Fibroblast of the conjunctiva (primary cell): ENCODE results near the gene PLA2G4E.

Source experiments
- DNase-seq: peaks from one replicate; pipeline ENCODE4 v3.0.0-alpha.2; 2010; ENCODE audit warnings: low read depth

The PLA2G4E gene

DNA sequence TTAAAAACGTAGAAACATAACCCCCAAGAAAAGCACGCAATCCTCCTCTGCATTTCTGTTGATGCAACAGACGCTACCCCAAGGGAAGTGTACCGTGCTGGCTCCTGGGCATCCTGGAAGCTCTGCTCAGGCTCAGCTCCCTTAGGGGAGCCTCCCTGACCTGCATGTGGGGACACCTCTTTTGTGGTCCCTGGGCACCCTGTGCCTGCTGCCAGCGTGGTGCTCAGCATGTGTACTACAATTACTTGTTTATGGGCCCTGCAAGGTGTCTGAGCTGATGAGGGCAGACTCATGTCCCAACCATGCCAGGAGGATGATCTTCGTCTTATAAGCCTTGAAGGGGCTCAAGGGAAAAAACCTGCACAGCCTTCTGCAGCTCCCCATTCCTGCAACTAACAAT, 66.8 kb downstream of the PLA2G4E start:
- no peak for DNase-seq

DNA sequence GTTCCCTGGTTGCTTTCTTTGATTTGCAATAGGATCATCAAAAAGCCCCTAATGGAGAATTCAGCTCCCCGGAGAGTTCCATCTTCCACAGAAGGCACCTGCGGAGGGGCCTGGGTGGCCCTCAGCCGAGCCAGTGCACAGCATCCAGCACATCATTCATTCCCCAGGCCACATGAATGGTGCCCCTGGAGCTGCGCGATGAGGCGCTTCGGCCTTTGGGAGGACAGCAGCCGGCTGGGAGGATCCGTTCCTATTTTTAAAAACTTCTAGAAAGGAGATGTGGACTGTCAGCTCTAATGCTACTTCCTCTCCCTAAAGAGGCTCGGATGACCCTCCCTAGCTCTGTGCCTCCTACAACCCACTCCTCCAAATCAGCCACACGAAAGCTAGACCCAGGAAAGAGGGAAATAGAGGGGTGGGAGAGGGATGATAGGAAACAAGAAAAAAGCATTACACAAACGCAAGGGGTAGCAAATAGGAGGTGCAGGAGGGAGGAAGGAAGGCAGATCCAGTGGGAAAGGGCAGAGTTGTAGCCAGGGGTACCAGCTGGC, 68.8 kb downstream of the PLA2G4E start:
- DNase-seq = no peak

DNA sequence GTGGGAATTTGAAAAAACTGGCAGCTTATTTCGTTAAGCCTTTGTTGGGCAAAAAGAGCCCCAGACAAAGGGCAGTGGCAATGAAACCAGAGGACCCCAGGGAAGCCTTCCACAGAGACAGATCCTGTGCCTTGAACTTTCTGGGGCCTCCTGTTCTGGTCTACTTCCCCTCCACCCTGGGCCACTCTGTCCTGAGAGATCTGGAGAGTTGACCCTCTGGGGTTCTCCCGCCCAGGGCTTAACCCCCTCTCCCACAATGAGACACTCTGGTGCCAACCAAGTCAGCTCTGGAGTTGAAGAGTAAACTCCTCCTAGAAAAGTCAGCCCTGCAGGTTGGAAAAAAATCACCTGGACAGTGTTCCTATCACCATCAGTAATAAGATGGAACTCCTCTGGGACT, 69.3 kb downstream of the PLA2G4E start:
- no peak for DNase-seq

DNA sequence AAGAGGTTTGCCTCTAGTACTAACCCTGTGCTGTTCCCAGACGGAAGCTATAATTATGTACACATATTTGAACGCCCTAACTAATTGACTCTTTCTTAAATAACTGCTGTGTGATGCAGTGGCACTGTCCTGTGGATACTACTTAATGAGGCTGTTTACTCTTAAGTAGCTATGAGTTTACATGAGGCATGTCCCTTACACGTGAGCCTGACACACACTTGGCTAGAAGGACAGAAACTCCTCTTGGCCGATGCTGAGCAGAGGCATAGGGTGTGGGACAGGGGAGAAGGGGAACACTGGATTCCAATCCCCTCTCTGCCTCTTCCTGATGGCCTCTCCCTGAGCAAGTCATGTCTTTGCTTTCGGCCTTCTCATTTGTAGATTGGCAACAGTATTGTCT, 70.4 kb downstream of the PLA2G4E start:
- DNase-seq = no peak

DNA sequence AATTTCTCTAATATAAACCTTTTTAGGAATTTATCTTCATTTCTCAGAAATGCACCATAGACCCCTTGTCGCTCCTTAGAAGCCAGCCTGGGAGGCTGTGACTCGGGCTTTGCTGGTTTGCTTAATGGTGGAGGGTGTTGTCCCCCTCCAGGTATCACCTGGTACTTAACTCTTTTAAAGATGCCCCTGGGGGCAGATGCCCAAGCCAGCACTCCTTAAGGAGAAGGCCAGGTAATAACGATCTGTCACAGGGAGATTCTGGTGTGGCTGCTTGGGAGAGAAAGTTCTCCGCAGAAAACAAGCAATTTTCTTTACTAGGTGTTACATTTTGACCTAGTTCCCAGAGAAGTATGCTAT, 70.7 kb downstream of the PLA2G4E start:
- no peak for DNase-seq

DNA sequence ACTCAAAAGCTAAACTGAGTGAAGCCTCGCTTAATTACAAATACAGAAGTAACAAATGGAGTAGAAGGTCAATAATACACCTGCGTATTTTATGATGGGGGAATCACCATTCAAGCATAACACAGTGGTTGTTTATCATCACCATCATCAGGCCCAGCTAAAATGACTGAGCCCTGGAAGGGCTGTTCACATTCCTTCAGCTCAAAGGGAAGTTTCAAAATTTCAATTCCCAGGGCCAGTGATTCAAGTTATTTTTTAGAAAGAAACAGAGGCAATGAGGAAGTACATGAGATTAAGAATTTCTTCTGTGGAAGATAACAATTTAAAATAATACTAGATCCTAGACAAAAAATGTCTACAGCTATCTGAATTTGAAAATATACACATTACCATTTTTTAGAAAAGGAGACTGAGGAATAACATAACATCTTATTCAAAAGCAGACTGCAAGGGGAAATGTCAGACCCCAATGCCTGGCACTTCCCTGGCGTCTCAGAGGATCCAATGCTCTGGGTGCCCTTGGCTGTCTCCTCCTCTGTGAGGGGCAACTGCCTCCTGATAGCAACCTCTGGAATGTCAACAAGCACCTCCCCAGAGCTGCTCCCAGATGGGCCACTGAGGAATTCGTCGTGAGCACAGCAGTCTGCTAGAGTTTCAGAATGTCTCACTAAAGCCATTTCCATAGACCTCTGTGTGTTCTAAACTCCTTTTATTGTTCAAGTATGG, 71.3 kb downstream of the PLA2G4E start:
- no peak for DNase-seq

DNA sequence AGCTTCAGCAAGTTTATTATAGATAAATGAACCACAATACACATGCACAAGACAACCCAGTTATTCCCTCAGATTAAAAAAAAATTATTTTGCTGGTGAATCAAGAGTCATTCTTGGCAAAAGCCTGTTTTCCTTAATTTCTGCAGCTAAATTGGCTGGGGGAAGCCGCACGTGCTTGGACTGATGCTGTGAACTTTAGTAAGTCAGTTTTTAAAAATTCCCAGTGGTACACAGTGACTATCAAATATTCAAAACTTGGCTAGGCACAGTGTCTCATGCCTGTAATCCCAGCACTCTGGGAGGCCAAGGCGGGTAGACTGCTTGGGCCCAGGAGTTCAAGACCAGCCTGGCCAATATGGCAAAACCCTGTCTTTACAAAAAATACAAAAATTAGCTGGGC, 72.4 kb downstream of the PLA2G4E start:
- DNase-seq = peak; percentile 12

DNA sequence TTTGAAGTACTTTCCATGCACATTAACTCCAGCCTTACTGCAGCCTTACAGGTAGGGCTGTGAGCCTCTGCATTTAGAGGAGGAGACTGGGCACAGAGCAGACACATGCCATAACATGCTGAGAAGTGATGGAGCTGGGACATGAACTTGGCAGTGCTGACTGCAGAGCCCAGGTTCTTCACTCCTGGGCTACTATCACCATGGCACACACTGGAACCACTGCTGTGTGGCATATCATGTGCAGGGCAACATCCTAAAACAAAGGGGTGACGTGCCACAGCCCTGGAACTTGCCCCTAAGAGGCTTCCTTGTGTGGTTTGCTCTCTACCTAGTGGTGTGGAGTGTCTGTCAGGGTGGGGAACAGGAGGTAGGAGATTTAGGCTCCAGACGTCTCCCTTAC, 73.9 kb downstream of the PLA2G4E start:
- no peak for DNase-seq

DNA sequence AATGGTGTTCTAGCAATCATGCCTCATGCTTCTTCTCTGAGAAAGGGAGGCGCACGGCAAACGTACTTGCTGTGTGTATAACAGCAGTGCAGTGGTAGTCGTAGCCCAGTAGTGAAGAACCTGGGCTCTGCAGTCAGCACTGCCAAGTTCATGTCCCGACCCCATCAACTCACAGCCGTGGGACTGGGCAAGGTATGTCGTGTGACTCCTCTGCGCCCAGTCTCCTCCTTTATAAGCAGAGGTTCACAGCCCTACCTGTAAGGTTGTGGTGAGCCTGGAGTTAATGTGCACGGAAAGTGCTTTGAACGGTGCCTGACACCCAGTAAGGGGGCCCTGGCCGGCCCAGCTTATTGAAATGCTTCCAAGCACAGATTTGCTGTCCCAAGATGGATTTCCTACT, 75.1 kb downstream of the PLA2G4E start:
- DNase-seq = no peak

DNA sequence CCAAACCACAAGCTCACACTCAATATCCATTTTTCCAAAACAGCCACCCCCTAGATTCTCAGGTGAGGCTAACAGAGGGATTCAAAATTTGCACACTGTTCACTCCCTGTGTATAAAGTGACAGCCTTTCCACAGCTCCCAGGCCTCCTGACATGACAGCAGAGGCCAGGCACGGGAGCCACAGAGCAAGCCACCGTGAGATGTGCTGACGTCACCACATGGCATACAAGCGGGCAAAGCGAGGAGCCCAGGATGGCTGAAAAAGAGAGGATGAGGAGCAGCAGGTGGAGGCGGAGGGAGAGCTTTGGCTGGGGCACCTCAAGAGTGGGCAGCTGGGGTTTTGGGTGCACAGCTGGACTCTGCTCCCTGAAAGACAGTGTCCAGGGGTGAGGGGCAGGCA, 75.6 kb downstream of the PLA2G4E start:
- no peak for DNase-seq

DNA sequence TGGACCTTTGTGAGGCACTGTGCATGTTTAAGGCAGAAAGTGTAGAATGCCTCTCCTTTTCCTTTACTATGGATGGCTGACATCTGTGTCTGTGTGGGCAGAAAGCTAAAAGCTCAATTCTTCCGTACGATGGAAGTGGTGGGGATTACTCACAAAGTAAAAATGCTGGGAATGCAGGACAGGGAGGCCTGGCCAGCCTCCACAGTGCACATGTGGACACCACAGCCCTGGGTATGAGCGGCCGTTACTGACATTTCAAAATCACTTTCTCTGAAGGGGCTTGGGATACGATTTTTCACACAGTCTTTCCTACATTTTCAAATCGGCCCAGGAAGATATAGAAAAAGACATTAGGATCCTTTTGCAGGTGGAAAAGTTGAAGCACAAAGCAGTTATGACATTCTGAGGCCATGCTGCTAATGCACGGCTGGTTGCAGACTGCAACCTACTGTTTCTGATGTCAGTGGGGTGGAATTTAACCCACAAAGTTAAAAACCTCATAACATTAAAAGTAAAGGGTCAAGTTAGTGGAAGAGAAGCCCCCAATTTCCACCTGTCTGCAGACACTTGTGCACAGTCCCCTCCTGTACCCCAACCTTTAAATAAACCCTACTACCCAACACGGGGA, 76.4 kb downstream of the PLA2G4E start:
- DNase-seq = peak; percentile 75

DNA sequence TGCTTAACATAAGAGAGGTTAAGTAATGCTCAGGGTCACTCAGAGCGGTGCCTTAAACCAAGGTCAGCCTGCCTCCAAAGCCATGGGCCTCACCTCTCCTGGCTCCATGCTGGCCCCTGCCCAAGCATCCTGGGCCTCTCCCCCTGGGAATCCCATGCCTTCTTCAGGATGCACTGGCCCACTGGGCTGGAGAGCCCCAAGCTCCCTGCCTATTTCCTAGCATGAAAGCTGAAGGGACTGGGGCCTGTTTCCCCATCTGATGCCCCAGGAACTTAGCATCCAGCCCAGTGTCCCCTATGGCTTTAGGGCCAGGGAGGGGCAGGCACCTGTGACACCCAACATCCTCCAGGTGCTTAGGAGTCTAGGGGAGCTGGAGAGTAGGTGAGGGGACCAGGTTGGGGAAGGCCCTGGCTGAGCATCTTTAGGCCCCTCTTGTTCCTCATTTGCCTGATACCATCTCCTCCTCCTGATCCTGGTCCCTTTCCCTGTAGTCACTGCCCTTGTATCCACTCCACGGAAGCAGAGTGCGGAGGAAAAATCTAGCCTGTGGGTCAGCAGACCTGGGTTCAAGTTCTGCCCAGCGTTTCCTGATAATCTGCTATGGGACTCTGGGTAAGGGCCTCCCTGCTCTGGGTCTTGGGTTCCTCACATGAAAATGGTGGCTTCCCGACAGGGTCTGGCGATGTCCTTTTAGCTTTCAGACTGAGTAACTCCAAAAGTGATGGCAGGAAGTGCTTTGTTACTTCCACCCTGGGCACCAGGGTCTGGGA, 77.1 kb downstream of the PLA2G4E start:
- no peak for DNase-seq

DNA sequence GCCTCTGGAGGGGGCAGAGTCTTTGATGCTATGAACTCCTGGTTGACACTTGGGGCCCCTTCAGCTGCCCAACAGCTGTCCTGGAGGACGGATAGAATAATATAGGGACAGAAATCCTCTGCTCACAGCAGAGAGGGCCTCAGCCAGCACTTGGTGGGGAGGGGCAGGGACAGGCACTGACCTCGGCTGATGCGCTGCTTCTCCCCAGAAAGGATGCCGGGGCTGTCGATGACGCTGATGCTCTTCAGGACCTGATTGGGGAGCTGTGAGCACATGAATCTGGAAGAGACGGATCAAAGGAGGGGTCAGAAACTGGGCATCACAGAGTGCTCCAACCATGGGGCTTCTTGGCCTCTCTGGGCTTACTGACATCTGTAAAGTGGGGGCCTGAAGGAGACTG, 78.0 kb downstream of the PLA2G4E start:
- DNase-seq = no peak

DNA sequence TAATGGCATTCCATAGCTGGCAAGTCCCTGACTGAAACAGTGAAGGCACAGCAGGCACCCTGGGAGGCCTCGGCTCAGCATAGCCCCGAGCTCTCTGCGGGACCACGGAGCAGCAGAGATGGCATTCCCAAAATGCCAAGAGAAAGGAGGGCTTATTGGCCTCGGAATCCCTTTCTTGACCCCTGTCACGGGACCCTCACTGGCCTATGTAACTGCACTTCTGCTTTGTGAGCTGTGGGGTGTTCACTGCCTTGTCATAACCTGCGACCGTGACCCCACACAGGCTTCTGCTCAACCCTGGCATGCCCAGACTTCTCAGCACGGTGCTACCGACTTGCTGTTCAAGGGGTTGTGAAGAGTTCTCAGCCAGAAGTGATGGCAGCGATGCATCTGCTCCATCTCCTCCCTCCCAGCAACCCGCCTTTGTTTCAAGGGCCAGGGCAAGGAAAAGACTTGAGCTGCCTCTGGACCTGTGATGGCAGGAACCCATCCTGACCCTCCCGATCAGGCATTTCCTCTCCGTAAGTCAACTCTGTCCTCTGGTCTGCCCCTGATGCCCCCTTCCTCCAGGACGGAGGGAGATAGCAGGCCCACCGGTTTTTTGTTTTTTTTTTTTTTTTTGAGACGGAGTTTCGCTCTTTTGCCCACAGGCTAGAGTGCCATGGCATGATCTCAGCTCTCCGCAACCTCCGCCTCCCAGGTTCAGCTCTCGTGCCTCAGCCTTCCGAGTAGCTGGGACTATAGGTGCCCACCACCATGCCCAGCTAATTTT, 79.0 kb downstream of the PLA2G4E start:
- DNase-seq = no peak

DNA sequence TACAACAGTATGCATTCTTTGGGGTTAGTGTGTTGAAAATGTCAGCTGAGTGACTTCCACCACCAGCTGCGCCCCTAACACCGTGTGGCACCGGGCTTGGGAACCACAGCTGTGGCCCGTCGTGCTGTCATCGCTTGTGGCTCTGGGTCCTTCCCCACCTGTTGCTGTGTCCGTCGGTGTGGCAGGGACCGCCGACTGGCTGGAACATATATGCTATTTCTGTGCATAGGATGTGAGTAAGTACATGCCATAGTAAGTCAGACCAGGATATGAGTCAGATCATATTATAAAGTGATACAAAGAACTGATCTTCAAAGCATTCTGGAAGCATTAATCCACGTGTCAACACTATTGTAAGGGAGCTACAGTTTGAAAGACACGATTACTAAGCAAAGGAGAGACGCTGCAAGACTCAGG, 80.4 kb downstream of the PLA2G4E start:
- DNase-seq = peak; percentile 14

DNA sequence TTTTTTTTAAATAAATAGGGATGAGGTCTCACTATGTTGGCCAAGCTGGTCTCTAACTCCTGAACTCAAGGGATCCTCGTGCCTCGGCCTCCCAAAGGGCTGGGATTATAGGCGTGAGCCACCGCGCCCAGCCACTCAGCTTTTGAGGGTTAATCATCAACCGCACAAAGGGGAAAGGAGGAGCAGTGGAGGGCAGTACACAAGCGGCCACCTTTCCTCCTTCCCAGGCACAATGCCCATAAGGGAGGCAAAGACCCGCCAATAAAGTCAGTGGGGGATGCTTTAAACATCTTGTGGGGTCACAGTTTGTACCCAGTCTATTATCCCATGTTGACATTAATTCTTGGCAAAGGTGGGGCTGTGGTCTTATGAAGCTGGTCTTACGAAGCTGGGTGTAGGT, 80.9 kb downstream of the PLA2G4E start:
- DNase-seq = no peak

DNA sequence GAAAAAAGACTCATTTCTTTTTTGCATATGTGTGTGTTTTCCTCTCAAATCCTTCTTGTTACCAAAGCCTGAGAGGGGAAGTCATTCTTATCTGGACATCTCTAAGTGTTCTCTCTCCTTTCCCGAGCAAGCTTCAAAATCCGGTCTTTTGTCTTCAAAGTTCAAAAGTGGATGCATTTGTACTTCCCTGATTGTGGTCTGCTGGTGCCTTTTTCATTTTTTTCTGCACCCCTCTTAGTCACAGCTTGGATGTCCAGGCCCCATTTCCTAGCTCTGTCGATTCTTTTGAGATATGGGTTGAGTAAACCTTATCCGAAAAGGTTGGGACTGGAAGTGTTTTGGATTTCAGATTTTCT, 83.3 kb downstream of the PLA2G4E start:
- no peak for DNase-seq

DNA sequence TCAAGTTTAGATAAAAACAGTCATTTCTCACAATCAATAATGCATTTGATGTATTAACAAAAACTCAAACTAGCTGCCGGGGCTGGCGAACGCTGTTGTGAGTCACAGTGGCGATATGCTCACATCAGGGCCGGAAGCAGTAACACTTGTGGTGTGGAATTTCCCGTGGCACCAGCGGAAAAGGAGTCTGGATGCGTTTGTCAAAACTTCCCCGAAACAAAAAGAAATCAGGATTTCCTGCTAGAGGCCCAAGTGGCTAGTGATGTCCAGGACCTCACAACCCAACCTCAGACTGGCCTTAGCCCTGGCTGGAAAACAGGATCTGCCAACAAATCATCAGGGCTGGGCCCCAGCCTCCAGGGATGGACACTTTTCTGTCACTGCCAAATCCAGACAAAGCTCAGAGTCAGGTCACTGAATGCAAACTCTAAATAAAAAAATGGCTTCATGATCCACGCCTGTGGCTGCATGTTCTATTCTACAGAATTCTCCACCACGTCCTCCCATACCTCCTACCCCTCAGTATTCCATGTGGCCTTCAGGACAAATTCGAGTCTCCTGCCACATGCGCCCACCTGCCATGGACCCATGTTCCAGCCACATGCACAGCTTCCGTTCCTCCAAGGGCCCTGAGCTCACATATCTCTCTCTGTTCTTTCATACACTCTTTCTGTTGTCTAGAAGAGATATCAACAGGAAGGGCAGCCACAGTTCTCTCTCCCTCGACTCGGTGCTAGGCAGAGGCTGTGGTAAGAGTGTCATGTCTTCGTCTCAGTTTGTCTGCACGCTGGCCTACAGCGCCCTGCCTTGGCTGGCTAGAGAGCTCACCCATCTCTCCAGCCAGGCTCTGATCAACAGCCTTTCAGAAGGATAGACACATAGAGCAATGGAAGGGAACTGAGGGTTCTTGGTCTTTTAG, 83.9 kb downstream of the PLA2G4E start:
- DNase-seq = no peak

DNA sequence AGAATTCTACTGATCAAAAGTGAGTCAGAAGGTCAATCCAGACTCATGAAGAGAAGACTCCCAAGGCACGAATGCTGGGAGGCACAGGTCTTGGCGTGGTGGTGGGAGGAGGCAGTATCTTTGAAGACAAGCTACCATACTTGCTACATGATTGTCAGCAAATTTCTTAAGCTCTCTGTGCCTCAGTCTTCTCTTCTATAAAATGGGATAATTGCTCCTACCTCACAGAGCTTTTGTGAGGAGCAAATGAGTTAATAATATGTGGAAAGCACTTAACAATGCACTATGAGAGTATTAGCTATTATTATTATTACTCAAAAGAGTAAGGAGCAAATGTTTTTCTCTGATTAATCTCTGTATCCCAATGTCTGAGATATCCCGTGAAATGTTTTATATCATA, 84.7 kb downstream of the PLA2G4E start:
- DNase-seq = no peak

DNA sequence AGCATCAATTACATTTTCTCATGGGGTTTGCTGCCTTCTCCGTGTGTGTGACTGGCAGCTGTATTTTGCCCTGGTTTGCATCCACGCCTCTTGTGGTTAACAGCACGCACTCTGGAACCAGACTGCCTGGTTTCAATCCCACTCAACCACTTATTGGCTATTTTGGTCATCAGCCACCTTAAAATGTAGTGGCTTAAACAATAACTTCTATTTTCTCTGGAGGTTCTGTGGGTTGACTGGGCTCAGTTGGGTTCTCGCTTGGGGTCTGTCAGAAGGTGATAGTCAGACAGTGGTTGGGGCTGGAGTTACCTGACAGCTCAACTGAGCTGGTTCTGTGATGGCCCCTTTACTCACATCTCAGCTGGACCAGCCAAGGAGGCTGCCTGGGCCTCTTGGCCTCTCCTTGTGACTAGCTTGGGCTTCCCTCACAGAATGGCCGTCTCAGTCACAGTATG, 85.2 kb downstream of the PLA2G4E start:
- no peak for DNase-seq

DNA sequence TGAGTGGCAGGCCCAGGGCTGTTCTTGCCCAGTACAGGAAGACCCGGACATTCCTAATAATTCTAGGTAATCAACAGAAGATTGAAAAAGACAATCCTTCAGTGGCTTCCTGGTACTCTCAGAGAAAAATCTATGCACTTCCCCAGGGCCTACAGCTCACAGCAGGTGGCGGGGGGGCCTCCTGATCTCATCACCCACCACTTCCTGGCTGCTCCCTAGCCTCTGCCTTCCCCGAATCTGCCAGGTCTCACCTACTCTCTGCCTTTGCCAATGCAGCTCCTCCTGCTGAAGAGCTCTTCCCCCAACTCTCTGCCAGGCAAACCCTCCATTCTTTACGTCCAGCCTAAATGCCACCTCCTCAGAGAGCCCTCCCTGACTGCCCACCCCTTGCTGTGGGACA, 86.0 kb downstream of the PLA2G4E start:
- no peak for DNase-seq
